GM18519 (cell line): Measurements from ENCODE around the gene ZCCHC24.

Experiments used
- ATAC-seq: cut with Tn5 transposase; IDR thresholded peaks from one replicate; pipeline ENCODE4 v1.9.1; 2021; ENCODE audit warnings: mild to moderate bottlenecking, moderate library complexity; ENCODE audit not compliant: unreplicated experiment, low FRiP score

The ZCCHC24 gene

DNA sequence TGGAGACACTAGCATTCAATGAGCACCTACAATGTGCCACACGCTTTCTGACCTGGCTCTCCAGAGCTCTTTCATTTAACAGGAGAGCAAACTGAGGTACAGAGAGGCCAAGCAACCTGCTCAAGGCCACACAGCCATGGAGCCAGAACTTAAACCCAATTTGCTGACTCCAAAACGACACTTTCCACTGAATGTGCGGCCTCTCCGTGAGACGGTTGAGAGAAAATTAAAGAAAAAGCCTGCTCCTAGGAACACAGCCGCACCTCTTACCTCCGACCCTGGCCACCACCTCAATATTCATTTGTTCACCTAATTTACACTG is 42.8 kb downstream of the ZCCHC24 start:
- no peak for ATAC-seq

DNA sequence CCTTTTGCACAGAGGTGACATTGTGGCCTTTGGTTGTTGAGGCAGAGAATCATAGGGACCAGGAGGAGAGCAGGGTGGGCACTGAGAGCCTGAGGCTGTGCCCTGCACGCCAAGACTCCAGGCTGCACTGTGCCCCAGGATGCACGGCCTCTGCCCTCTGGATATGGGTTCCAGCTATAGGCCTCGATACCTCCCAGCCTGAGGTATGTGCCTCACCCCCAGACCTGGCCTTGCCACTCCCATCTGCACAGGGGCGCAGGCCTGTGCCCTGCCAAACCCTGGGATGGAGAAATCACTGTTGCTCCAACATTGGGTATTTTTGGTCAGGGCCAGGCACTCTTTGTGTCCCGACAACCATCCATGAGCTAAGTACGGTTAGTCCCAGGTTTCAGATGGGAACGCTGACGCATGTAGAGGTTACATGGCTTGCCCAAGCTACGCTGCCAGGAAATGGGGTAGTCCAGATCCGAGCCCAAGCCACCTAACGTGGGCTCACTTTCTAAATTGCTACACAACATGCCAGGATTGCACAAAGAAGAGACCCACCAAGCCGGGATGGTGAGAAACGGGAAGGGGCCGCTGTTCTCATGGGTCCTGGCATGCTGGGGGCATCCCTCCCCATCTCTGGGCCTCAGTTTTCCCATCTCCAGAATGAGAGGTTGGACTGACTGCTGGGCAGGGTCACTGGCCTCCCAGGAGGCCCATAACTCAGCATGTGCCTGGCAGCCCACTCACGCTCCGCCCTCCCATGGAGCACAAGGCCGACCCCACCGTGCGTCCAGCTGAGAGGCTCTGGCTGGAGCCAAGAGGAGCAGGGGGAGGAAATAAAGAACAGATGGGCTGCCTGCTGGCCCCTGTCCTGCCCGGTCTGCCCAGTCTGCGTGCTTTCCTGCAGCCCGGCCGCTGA is 44.2 kb downstream of the ZCCHC24 start:
- ATAC-seq: no peak

DNA sequence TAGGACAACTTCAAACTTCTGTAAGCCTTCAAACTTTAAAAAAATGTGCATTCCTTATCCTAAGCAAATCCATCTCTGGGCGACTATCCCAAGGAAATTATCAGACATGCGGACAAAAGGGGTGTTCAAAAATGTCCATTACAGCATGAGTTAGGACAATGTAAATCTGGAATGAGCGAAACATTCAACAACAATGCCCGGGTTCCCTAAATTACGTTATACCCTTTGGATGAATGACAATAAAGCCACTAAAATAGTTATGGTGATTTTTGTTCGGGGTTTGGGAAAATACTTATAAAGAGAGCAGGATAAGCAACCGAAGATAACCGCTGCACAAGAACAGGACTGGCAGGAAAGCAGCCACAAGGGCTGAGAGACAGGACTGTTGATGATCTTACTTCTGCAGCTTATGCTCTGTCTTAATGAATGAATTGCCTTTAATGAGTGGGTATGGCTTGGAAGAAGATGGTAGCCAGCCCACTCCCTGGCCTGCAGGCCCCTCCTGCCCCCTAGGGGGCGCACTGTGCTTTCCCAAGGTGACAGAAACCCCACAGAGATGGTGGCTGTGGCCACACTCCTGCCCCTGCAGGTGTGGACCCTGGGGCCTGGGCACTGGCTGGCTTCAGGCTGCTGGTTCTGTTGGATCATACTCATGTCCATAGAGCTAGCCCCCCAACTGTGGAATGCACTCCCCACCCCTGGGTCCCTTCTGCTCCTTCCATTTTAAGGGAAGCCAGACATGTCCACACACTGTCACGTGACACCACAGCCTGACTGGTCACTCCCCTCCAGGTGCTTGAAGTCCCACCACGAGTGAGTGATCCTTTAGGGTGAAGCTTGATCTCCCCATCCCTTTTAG is 45.0 kb downstream of the ZCCHC24 start:
- ATAC-seq: no peak

DNA sequence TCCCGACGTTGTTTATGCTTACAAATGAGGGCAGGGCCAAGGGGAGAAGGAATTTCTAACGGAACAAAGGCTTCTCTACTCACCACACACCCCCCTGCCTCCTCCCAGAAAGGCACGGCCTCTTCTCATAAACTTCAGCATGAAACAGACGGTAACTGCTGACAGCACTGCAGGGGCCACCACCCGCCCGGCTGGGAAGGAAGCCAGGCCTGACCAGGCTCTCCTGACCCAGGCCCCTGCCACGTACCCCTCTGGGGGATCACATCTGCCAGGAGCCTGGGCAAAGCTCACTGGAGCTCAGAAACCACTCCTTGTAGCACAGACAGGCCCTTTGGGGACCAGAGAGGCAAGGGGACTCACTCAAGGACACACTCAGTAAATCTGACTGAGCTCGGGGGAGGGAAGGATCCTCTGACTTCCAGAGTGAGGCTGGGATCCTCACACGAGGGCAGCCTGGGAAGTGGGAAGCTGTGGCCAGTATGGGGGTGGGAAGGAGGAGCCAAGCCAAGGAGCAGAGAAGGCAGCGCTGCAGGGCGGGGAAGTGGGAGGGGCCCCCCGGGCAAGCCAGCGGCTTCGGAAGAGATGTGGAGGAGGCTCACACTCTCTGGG is 46.1 kb downstream of the ZCCHC24 start:
- no peak for ATAC-seq

DNA sequence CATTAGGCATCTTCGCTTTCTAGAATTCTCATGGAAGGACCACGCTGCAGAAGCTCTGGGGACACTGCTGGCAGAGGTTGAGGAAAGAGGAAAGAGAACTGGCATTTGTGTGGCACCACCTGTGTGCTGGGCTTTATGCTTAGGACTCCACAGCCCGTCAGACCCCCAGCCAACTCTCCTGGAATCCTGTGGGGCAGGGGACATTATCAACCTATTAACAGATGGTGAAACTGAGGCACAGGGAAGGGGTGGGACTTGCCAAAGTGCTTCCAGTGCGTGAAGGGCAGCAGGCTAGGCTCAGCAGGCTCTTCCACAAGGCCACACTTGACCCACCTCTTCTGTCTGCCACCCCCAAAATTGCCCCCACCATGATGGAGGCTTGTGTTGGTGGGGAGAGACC is 46.8 kb downstream of the ZCCHC24 start:
- no peak for ATAC-seq

DNA sequence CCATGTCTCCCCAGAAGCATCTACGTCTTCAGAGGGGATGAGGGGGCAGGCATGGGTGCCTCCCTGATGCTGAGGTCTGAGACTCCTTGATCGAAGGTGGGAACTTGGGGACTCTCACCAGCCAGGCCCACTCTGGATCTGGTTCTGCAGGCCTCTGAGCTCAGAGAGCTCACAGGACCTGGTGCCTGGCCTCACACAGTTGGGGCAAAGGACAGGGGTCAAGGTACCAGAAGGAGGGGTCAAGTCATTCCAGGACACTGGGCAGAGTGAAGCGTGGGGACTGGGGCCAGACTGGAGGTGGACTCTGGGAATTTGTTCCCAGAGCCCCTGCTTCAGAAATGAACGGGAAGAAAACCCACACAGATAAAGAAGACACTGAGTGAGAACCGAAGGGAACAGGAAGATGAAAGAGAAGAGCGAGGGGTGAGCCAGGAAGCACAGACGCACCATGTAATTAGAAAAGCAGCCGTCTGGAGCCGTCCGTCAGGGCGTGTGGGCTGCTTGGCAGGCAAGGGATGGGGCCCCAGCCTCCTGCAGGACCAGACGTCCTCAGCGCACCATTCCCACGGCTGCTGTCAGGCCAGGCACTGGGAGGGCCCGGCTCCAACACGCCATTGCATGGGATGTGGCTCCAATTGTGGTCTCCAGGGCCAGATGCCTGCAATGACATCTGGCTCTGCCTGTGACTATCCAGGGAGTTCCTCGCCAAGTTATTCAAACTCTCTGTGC is 47.7 kb downstream of the ZCCHC24 start:
- no peak for ATAC-seq

DNA sequence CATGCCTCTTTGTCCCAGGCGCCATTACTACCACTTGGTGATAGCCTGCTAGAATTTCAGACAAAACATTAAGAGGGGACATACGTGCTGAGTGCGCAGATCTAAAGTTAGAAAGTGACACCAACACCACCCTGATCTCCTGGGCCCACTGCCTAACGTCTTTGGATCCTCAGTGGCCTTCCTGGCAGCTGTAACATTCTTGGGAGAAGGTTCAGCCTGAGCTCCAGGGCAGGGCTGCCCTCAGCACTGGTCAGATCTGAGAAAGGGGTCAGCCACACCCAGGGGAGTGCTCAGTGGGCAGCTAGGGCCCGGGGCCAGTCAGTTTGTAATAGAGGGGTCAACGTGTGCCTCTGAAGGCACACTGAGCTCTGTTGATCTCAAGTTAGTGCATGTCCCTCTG is 48.4 kb downstream of the ZCCHC24 start:
- ATAC-seq: no peak

DNA sequence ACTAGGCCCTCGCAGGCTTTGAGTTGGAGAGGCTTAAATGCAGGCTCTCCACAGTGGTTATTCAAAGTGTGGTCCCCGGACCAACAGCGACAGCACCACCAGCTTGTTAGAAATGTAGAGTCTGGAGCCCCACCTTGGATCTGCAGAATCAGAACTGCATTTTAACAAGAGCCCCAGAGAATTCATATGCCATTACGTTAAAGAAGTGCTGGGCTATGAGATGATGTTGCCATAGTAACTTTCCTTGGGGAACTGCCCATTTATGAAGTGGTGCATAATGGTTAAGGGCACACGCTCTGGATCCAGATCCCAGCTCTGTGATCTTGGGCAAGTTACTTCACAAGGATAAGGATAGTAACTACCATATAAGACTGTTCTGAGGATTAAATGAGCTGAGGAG is 48.9 kb downstream of the ZCCHC24 start:
- ATAC-seq: no peak

DNA sequence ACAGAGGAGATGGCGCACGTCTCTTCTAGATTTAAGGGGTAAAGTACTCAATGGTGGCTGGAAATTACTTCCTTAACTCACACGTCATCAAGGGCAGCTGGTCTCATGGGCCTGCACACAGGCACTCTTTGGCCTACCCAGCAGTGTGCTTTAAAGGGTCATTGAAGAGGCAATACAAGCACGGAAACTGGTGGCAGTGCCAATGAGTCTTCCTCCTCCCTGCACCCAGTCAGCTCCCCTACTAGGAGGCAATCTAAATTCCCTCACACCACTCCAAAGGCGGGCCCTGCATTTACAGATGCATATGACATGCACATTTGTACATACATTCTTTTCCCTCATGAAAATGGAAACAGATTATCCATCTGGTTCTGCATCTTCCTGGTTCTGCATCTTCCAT is 50.8 kb downstream of the ZCCHC24 start:
- ATAC-seq: no peak

DNA sequence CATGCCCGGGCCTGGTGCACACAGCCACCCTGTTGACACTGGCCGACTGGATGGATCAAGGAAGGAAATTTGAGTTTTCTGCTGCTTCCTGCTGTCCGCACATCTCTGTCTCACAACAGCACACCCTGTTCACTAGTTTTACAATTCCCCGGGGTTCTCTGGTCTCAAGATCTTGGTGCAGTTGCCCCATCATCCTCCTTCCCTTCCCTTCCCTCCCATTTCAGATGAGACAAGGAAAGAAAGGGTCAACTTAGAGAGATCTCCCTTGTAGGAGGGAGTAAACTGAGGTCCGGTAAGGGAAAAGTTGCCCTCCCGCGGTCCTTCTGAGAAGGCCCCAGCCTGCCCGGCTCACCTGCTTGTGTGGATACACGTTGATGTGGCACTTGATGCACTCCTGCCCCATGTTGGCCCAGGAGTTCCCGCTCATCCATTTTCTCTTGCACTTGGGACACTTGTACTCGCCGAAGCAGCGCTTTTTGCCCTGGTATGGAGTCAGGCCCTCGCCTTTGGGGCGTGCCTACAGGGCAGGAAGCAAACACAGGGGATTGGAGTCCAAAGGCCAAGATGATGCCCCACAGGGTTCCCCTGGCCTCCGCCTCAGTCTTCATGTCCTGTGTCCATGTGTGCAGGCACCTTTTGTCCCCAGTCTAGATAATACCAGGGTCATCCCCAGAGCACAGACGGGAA is 51.4 kb downstream of the ZCCHC24 start:
- ATAC-seq: no peak

DNA sequence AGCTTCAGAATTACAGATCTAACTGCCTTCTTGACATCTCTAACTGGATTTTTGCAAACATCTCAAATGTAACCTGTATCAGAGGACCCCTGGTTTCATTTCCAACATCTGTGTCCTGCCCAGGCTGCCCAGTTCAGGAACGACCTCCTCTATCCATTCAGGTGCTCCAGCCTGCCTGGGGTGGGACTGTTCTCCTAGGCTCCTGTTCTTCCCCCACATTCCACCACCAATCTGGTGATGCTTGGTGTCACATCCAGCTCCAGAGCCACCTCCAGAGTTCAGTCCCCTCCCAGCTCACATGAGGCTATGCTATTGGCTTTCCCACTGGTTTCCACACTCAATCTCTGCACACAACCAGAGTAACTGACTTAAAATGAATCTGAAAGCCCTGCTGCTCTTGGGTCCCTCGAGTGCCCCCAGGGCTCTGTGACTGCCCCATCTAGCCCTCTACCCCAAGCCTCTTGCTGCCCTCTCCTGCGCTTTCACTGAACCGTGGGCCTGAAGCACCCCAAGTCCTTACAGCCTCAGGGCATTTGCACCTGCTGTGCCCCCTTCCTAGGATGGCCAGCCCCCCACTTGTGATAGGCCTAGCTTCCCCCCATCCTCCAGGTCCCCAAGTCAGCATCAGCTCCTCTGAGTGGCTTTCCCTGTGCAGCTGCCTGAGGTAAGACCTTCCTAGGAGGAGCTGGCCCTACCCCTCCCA is 52.1 kb downstream of the ZCCHC24 start:
- no peak for ATAC-seq

DNA sequence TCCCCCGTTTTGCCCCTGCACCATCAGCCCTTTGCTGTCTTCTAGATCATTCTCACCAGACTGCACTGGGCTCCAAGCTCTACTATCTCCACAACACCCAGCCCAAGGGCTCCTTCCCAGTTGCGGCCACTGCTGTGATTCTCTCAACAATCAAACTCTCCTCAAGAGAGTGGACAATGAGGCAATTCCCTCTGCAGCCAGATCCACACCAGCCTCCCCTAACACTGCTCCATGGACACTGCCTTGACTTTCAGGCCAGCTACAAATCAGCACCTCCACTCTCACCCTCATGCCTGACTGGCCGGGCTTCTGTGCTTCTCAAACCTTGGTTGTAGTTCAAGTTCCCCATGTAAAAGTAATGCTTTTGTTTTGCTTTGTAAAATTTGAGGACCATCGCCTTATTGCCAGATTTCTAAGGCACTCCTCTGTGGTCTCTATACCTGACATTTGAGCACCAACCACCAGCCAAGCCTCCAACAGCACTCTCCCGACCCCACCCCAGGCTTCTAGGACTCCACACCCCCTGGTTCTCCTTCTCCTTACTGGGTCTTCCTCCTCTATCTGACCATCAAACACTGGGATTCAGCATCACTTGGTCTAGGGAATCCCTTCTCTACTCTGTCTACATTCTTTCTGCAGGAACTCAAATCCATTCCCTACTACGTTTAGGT is 52.8 kb downstream of the ZCCHC24 start:
- ATAC-seq: no peak

DNA sequence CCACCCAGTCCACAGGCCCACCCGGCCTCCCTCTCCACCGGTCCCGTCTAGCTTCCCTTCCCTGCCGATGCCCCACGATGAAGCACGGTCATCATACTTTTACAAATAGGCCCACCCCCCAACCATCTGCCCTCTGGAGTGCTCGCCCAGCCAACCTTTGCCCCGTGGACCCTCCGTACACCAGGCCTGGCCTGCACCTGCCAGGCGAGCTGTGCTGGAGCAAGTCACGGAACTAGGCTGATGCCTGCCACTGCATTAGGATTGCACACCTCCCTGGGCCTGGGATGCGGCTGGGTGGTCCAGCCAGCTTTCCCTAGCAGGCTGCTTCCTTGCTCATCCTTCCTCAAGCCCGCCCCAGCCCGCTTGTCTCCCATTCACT is 53.4 kb downstream of the ZCCHC24 start:
- ATAC-seq: no peak

DNA sequence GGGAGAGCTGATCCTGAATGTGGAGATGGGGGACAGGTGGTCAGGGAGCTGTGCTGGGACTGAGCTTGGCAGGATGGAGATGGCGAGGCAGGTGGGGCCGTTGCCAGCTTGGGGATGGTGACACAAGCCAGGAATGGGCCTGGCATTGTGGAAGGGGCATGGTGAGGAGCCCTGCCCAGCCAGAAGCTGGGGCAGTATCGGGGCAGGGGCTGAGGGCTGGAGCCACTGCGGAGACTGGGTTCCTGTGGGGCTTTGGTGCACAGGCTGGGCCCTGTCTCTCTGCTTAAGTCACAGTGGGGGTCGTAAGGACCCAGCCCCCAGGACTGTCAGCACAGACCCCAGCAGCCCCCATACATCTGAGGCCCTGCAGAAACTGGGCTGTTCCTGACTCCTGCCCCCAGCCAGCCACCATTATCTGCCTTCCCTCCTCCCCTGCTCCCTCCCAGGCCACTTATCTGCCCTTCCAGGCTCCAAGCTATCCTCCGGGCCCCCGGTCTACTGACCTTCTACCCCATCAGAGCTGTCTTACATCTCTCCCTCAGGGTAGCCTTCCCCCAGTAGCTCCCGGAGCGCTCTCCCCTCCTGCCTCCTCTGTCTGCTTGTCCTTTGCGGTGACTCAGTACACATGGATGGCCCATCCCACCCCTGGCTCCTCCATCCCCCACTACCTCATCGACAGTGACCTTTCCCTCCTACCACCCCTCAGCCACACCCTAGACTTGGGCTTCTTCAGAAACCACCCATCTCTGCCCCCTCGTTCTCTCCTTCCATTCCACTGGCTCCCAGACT is 54.0 kb downstream of the ZCCHC24 start:
- ATAC-seq: no peak

DNA sequence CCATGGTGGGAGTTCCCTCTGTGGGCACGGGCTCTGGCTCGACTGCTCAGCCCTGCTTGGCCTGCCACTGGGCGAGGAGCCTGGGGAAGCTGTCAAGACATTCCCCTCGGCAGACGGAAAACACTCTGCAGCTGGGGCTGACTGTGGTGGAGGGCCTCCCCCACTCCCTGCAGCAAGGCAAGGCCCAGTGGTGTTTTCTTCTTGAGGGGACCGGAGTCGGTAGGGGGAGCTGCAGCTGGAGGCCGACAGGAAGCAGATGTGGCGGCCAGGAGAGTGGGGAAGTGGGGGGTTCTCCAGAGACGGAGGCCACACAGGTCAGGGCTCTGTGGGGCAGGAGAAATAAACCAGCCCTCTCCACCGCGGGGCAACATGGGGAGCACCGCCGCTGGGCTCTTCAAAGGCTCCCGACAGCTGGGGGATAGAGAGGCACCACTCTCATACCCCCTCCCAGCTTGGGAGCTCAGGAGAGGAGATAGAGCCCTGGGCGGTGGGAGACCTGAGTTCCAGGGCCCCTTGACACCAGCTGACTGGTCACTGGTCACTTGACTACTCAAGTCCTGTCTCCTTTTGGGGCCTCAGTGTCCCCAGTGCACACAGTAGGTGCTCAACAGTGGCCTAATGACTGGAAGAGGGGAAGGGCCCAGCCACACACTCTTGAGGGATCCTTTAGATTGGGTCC is 54.7 kb downstream of the ZCCHC24 start:
- ATAC-seq: no peak

DNA sequence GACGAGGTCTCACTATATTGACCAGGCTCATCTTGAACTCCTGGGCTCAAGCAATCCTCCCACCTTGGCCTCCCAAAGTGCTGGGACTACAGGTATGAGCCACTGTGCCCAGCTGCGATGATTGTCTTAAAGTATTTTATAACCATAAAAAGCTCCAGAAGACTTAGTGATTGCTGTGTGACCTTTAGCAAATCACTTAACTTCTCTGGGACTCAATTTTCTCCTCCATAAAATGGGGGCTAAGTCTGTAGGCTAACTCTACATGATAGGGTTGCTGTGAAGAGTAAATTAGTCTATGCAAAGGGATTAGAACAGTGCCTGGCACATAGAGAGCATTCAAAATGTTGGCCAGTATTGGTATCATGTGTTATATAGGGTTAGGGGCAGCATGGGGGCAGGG is 55.4 kb downstream of the ZCCHC24 start:
- ATAC-seq: no peak

DNA sequence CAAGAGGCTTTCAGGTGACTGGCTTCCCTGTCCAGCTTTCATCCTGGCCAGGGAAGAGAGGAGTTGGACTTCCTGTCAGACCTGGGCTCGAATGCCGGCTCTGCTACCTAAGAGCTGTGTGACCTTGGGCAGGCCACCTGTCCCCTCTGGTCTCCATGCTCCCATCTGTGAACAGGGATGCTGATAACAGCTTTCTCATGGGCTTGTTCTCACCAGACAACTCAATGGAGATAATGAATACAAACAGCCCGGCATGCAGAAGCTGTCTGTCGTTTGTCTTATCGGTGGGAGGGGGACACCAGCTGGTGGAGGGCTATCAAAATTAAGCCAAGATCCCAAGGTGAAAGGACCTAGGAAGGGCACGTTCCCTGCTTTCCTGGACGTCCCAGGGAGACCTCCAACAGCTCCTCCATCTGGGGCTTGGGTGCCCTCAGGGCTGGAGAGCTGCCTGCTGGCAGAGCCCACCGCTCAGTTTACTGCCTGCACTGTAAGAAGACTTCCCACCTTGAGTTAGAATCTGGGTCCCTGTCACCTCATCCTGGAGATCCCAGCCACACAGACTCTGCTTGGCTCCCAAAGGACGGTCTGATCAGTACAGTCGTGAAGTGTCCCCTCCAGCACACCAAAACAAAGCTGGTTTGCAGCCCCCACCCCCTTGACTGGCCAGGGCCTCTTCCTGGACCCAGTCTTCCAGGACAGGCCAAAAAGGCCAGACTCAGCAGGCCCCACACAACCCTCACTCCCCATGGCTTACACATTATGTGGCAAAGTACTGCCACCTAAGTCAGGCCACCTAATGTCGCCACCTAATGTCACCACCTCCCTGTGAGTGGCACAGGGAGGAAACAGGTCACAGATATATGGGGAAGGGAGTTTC is 57.2 kb downstream of the ZCCHC24 start:
- no peak for ATAC-seq
